GM23338 (cell line): ENCODE data around the gene KAZN. TPM values are rescaled to one million over a fixed set of nuclear protein-coding genes. Genes with fewer than 3 reads are reported as not detected.

ENCODE experiments used
- ATAC-seq: fragments of 200-7000 bp; cut with Tn5 transposase; 3 replicates; pipeline ENCODE4 v1.9.1; 2020
- DNase-seq: peaks from one replicate; pipeline ENCODE4 v3.0.0-alpha.2; 2015; ENCODE audit warnings: low spot score
- H2AFZ ChIP-seq: fragments of 200-600 bp; sonication (generic); 2 replicates; pipeline ENCODE4 v1.8.0; 2016; ENCODE audit warnings: antibody characterized with exemption, mild to moderate bottlenecking, moderate library complexity
- H3F3A ChIP-seq: fragments of 200-600 bp; sonication (generic); replicated peaks from 2 replicates; pipeline ENCODE4 v1.8.0; 2017; ENCODE audit warnings: antibody characterized with exemption, mixed run types, low read depth
- H3K27ac ChIP-seq: fragments of 200-600 bp; sonication (generic); 2 replicates; pipeline ENCODE4 v1.6.1; 2016; ENCODE audit warnings: low read depth
- H3K27me3 ChIP-seq: fragments of 200-600 bp; sonication (generic); 2 replicates; pipeline ENCODE4 v1.8.0; 2016; ENCODE audit warnings: mild to moderate bottlenecking, mixed run types, moderate library complexity; ENCODE audit not compliant: insufficient read depth
- H3K36me3 ChIP-seq: fragments of 200-600 bp; sonication (generic); 2 replicates; pipeline ENCODE4 v1.8.0; 2016; ENCODE audit warnings: mild to moderate bottlenecking; ENCODE audit not compliant: insufficient read depth
- H3K4me1 ChIP-seq: fragments of 200-600 bp; sonication (generic); 2 replicates; pipeline ENCODE4 v1.8.0; 2016; ENCODE audit warnings: mild to moderate bottlenecking, moderate library complexity; ENCODE audit not compliant: insufficient read depth
- H3K4me2 ChIP-seq: fragments of 200-600 bp; sonication (generic); 2 replicates; pipeline ENCODE4 v1.7.1; 2017; ENCODE audit warnings: mixed run types
- H3K4me3 ChIP-seq: fragments of 200-600 bp; sonication (generic); 2 replicates; pipeline ENCODE4 v1.6.1; 2016; ENCODE audit warnings: mixed run types
- H3K79me2 ChIP-seq: fragments of 200-600 bp; sonication (generic); replicated peaks from 2 replicates; pipeline ENCODE4 v1.8.0; 2017; ENCODE audit warnings: mild to moderate bottlenecking; ENCODE audit not compliant: insufficient read depth
- H3K9me2 ChIP-seq: fragments of 200-600 bp; sonication (generic); 2 replicates; pipeline ENCODE4 v1.8.0; 2017; ENCODE audit not compliant: insufficient read depth
- H4K20me1 ChIP-seq: fragments of 200-600 bp; sonication (generic); replicated peaks from 2 replicates; pipeline ENCODE4 v1.8.0; 2017; ENCODE audit warnings: mild to moderate bottlenecking; ENCODE audit not compliant: insufficient read depth
- H3K27ac Mint-ChIP-seq: 2 replicates; pipeline ENCODE4 v1.8.0; 2020; ENCODE audit warnings: inconsistent platforms, mild to moderate bottlenecking, moderate library complexity, mixed read lengths
- H3K27me3 Mint-ChIP-seq: 3 replicates; pipeline ENCODE4 v1.8.0; 2022; ENCODE audit warnings: low read depth, mild to moderate bottlenecking, moderate library complexity, mixed read lengths, inconsistent platforms; ENCODE audit not compliant: insufficient read depth, poor library complexity
- H3K36me3 Mint-ChIP-seq: 3 replicates; pipeline ENCODE4 v1.8.0; 2021; ENCODE audit warnings: low read depth, mild to moderate bottlenecking, inconsistent platforms, moderate library complexity, mixed read lengths
- H3K4me1 Mint-ChIP-seq: 3 replicates; pipeline ENCODE4 v1.8.0; 2020; ENCODE audit warnings: mild to moderate bottlenecking, inconsistent platforms, mixed read lengths
- H3K4me3 Mint-ChIP-seq: 3 replicates; pipeline ENCODE4 v1.8.0; 2021; ENCODE audit warnings: moderate library complexity, mild to moderate bottlenecking, inconsistent platforms, mixed read lengths
- H3K9me3 Mint-ChIP-seq: 3 replicates; pipeline ENCODE4 v1.8.0; 2020; ENCODE audit warnings: moderate library complexity, mild to moderate bottlenecking, inconsistent platforms, mixed read lengths
- CREB1 ChIP-seq: fragments of 250-450 bp; sonication (Bioruptor Pico); IDR thresholded peaks from 2 replicates; pipeline ENCODE4 v1.5.0; 2020; ENCODE audit warnings: low read depth, mild to moderate bottlenecking, moderate library complexity
- EZH2phosphoT487 ChIP-seq: fragments of 200-600 bp; sonication (generic); IDR thresholded peaks from one replicate; pipeline ENCODE4 v1.8.1; 2018; ENCODE audit warnings: antibody characterized with exemption; ENCODE audit not compliant: unreplicated experiment
- JUNB ChIP-seq: IDR thresholded peaks from one replicate; pipeline ENCODE4 v1.6.1; 2016; ENCODE audit warnings: antibody characterized with exemption; ENCODE audit not compliant: unreplicated experiment
- NANOG ChIP-seq: IDR thresholded peaks from 2 replicates; pipeline ENCODE4 v1.6.1; 2016; ENCODE audit warnings: antibody characterized with exemption, borderline replicate concordance
- POLR2AphosphoS5 ChIP-seq: IDR thresholded peaks from 2 replicates; pipeline ENCODE4 v1.6.1; 2016; ENCODE audit warnings: antibody characterized with exemption, low read depth
- STAT1 ChIP-seq: IDR thresholded peaks from one replicate; pipeline ENCODE4 v1.6.1; 2016; ENCODE audit warnings: antibody characterized with exemption; ENCODE audit not compliant: unreplicated experiment
- ZNF114 ChIP-seq: fragments of 250-450 bp; sonication (Bioruptor Pico); IDR thresholded peaks from 2 replicates; pipeline ENCODE4 v1.5.0; 2020; ENCODE audit warnings: mild to moderate bottlenecking, moderate library complexity
- ZNF331 ChIP-seq: fragments of 250-450 bp; sonication (Bioruptor Pico); IDR thresholded peaks from 2 replicates; pipeline ENCODE4 v1.5.0; 2020; ENCODE audit warnings: low read depth, mild to moderate bottlenecking, moderate library complexity
- polyA plus RNA-seq: library from polyadenylated mRNA; unstranded; fragments of >200 nt; fragmentation: Nextera tagmentation; extraction: Ambion mirVana; gene quantifications from 2 replicates; pipeline ENCODE4 v1.2.1, GENCODE V29; 2016
- total RNA-seq: library from RNA; depleted of rRNA; stranded (reverse); fragments of >200 nt; shearing (Covaris generic); gene quantifications from 2 replicates; pipeline ENCODE4 v1.2.3, GENCODE V29; 2014
- TF ChIP-seq, protein P1 (sequence below): IDR thresholded peaks from 2 replicates; pipeline ENCODE4 v1.6.1; 2016; ENCODE audit warnings: antibody characterized with exemption
- TF ChIP-seq, protein P2 (sequence below), 2 experiments: fragments of 200-600 bp in 1 of 2; sonication (generic) in 1 of 2; conservative IDR thresholded peaks; 2 replicates each; pipeline versions ENCODE4 v1.5.1 to v1.6.1; 2016 to 2017; ENCODE audit warnings: antibody characterized with exemption in 2 of 2, low read depth in 2 of 2, mild to moderate bottlenecking in 2 of 2, moderate library complexity in 1 of 2
- TF ChIP-seq, protein P3 (sequence below): fragments of 250-450 bp; sonication (Bioruptor Pico); IDR thresholded peaks from 2 replicates; pipeline ENCODE4 v1.5.0; 2020; ENCODE audit warnings: mild to moderate bottlenecking, moderate library complexity

The KAZN gene
- total and polyA plus RNA-seq, 2 experiments from 2014 or later = 9.9 to 15.0 TPM

DNA sequence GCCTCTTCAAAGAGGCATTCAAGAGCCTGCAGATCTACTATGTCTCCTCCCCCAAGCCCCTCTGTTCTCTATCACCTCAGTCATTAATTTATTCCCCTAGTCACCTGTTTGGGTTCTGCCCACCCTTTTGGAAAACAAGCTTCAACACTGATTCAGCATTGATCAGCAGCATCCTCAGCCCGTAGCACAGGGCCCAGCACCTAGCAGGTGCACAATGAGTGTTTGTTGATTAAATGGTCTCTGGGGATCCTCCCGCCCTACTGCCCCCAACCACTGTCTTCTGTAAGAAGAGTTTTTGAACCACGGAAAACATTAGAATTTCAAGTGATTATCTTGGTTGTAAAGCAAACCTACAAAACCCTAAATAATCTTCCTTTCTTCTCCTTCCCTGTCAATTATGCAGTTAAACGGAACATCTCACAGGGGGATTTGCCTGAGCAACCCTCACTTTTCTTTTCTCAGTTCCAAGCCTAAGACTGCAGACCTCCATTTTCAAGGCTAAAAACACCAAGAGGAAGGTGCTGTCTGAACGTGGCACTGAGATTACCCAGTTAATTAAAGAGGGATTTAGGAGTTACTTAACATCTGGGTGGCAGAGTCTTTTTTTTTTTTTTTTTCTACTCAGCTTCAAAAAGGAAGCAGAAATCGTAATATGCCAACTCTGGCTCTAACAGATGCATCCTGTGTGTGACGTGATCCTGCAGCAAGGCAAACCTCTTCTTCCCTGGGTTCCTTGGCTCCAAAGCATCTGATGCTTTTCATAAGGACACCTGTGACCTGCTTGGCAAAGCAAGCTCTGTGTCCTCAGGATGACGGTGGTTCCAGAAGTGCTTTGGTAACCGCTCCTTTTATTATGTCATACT, 163.0 kb downstream of the KAZN start:
- no peaks in the 10 kb centered on the region for H4K20me1 ChIP-seq
- H3K4me2 ChIP-seq = no peak overlapping the region
- no peak overlapping the region for H3K27ac ChIP-seq
- no peaks in the 10 kb centered on the region for H3F3A ChIP-seq
- peaks cover 16% of the 10 kb centered on the region; the same call in 1 of the 2 replicates for H3K79me2 ChIP-seq
- no peak overlapping the region for H3K4me3 ChIP-seq
- no peak overlapping the region for H3K27ac Mint-ChIP-seq
- no peak overlapping the region for H3K4me3 Mint-ChIP-seq
- H2AFZ ChIP-seq = no peak overlapping the region
- H3K4me1 Mint-ChIP-seq = peaks cover 43% of the 10 kb centered on the region
- no peaks in the 10 kb centered on the region for H3K36me3 ChIP-seq
- peaks cover 19% of the 10 kb centered on the region for H3K27me3 Mint-ChIP-seq
- peaks cover 42% of the 10 kb centered on the region for H3K4me1 ChIP-seq
- peaks cover 2% of the 10 kb centered on the region; the same call in 2 of the 3 replicates for H3K9me3 Mint-ChIP-seq
- peaks cover 3% of the 10 kb centered on the region; the same call in 2 of the 3 replicates for H3K36me3 Mint-ChIP-seq
- no peak for TF ChIP-seq JUNB
- TF ChIP-seq, protein P1, sequence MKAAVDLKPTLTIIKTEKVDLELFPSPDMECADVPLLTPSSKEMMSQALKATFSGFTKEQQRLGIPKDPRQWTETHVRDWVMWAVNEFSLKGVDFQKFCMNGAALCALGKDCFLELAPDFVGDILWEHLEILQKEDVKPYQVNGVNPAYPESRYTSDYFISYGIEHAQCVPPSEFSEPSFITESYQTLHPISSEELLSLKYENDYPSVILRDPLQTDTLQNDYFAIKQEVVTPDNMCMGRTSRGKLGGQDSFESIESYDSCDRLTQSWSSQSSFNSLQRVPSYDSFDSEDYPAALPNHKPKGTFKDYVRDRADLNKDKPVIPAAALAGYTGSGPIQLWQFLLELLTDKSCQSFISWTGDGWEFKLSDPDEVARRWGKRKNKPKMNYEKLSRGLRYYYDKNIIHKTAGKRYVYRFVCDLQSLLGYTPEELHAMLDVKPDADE = no peak
- TF ChIP-seq, protein P2, sequence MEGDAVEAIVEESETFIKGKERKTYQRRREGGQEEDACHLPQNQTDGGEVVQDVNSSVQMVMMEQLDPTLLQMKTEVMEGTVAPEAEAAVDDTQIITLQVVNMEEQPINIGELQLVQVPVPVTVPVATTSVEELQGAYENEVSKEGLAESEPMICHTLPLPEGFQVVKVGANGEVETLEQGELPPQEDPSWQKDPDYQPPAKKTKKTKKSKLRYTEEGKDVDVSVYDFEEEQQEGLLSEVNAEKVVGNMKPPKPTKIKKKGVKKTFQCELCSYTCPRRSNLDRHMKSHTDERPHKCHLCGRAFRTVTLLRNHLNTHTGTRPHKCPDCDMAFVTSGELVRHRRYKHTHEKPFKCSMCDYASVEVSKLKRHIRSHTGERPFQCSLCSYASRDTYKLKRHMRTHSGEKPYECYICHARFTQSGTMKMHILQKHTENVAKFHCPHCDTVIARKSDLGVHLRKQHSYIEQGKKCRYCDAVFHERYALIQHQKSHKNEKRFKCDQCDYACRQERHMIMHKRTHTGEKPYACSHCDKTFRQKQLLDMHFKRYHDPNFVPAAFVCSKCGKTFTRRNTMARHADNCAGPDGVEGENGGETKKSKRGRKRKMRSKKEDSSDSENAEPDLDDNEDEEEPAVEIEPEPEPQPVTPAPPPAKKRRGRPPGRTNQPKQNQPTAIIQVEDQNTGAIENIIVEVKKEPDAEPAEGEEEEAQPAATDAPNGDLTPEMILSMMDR (conservative IDR thresholded peaks at IDR 0.05; ENCODE audit: low read depth in 2 of 2) = no peak
- TF ChIP-seq POLR2AphosphoS5 = no peak
- no peak for TF ChIP-seq CREB1 (CRISPR knock-in tag)
- TF ChIP-seq NANOG = no peak
- no peak for TF ChIP-seq EZH2phosphoT487
- no peak for TF ChIP-seq STAT1
- TF ChIP-seq ZNF114 (CRISPR knock-in tag) = no peak
- TF ChIP-seq, protein P3, sequence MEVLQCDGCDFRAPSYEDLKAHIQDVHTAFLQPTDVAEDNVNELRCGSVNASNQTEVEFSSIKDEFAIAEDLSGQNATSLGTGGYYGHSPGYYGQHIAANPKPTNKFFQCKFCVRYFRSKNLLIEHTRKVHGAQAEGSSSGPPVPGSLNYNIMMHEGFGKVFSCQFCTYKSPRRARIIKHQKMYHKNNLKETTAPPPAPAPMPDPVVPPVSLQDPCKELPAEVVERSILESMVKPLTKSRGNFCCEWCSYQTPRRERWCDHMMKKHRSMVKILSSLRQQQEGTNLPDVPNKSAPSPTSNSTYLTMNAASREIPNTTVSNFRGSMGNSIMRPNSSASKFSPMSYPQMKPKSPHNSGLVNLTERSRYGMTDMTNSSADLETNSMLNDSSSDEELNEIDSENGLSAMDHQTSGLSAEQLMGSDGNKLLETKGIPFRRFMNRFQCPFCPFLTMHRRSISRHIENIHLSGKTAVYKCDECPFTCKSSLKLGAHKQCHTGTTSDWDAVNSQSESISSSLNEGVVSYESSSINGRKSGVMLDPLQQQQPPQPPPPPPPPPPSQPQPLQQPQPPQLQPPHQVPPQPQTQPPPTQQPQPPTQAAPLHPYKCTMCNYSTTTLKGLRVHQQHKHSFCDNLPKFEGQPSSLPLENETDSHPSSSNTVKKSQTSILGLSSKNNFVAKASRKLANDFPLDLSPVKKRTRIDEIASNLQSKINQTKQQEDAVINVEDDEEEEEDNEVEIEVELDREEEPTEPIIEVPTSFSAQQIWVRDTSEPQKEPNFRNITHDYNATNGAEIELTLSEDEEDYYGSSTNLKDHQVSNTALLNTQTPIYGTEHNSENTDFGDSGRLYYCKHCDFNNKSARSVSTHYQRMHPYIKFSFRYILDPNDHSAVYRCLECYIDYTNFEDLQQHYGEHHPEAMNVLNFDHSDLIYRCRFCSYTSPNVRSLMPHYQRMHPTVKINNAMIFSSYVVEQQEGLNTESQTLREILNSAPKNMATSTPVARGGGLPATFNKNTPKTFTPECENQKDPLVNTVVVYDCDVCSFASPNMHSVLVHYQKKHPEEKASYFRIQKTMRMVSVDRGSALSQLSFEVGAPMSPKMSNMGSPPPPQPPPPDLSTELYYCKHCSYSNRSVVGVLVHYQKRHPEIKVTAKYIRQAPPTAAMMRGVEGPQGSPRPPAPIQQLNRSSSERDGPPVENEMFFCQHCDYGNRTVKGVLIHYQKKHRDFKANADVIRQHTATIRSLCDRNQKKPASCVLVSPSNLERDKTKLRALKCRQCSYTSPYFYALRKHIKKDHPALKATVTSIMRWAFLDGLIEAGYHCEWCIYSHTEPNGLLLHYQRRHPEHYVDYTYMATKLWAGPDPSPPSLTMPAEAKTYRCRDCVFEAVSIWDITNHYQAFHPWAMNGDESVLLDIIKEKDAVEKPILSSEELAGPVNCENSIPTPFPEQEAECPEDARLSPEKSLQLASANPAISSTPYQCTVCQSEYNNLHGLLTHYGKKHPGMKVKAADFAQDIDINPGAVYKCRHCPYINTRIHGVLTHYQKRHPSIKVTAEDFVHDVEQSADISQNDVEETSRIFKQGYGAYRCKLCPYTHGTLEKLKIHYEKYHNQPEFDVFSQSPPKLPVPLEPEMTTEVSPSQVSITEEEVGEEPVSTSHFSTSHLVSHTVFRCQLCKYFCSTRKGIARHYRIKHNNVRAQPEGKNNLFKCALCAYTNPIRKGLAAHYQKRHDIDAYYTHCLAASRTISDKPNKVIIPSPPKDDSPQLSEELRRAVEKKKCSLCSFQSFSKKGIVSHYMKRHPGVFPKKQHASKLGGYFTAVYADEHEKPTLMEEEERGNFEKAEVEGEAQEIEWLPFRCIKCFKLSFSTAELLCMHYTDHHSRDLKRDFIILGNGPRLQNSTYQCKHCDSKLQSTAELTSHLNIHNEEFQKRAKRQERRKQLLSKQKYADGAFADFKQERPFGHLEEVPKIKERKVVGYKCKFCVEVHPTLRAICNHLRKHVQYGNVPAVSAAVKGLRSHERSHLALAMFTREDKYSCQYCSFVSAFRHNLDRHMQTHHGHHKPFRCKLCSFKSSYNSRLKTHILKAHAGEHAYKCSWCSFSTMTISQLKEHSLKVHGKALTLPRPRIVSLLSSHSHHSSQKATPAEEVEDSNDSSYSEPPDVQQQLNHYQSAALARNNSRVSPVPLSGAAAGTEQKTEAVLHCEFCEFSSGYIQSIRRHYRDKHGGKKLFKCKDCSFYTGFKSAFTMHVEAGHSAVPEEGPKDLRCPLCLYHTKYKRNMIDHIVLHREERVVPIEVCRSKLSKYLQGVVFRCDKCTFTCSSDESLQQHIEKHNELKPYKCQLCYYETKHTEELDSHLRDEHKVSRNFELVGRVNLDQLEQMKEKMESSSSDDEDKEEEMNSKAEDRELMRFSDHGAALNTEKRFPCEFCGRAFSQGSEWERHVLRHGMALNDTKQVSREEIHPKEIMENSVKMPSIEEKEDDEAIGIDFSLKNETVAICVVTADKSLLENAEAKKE (CRISPR knock-in tag) = no peak
- no peak for TF ChIP-seq ZNF331 (CRISPR knock-in tag)
- no peak for DNase-seq
- H3K27me3 ChIP-seq = no peaks in the 10 kb centered on the region
- H3K9me2 ChIP-seq = no peaks in the 10 kb centered on the region
- ATAC-seq = no peak
